Astrocyte of the hippocampus (primary cell): ENCODE measurements around the gene SNX8.
A peak's percentile ranks its signal among the peaks of the same experiment; 100 is the strongest.

Source experiments
- DNase-seq: peaks from one replicate; pipeline ENCODE4 v3.0.0; 2011; ENCODE audit warnings: low read depth, low spot score

Gene SNX8

DNA sequence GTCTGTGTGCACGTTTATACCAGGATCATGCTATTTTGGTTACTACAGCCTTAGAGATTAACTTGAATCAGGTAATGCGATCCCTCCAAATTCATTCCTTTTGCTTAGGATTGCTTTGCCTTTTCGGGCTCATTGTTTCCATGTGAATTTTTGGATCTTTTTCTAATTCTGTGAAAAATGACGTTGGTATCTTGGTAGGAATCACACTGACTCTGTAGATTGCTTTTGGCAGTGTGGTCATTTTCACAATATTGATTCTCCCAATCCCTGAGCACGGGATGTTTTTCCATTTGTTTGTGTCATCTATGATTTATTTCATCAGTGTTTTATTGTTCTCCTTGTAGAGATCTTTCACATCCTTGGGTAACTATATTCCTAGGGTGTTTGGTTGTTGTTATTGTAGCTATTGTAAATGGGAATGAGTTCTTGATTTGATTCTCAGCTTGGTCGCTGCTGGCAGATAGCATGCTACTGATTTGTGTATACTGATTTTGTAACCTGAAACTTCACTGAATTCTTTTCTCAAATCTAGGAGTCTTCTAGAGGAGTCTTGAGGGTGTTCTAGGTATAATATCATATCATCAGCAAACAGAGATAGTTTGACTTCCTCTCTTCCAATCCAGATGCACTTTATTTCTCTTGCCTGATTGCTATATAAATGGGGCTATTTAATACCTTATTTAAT is 18.2 kb downstream of the SNX8 start:
- no peak for DNase-seq

DNA sequence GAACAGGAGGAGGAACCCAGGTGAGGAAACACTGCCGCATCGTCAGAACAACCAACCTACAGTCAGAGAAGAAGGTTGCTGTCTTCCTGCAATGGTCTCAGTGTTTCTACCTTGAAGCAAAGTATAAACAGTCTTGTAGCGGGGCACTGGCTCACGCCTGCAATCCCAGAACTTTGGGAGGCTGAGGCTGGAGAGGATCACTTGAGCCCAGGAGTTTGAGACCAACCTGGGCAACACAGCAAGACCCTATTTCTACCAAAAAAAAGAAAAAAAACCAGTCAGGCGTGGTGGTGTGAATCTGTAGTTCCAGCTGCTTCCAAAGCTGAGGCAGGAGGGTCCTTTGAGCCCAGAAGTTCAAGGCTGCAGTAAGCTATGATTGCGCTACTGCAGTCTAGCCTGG is 23.4 kb downstream of the SNX8 start:
- DNase-seq, result no peak

DNA sequence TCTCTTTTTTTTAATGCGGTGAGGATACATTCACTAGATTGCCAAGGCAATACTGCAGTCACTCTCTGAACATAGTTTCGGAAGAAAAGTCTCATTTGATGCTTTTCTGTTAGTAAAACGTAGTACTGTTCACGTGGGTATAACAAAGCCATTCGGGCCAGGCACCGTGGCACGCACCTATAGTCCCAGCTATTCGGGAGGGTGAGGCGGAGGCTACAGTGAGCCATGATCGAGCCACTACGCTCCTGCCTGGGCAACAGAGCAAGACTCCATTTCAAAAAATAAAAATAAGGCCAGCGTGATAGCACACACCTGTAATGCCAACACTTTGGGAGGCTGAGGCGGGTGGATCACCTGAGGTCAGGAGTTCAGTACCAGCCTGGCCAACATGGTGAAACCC is 24.6 kb downstream of the SNX8 start:
- DNase-seq, result no peak

DNA sequence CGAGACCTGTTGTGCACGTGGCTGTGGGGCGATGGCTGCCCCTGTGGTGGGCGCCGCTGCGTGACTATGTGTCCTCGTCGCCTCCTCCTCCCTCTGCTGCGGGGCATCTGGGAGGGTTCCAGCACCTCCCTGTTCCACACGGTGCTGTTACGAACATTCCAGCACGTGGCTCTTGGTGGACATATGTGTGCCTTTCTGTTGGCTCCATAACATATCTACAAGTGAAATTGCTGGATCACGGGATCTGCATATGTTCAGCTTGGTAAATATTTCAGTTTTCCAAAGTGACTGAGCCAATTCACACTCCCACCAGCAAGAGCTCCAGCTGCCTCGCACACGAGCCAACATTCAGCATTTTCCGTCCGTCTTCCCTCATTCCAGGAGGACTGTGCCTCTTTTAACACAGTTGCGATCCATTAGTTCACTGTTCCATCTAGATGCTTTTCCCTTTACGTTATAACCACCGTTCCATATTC is 25.1 kb downstream of the SNX8 start:
- DNase-seq, result no peak

DNA sequence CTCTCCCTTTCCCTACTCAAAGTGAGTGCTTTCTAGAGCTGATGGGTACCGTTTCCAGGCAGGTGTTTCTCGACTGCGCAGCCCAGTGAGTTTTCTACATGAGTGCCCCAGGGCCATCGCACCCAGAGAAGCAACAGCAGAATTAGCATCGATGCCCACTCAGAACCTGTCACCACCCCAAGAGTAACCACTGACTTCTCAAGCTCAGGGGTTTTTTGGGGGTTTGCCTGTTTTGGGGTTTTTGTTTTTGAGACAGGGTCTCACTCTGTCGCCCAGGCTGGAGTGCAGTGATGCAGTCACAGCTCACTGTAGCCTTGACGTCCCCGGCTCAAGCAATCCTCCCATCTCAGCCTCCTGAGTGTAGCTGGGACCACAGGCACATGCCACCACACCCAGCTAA is 25.7 kb downstream of the SNX8 start:
- DNase-seq, result no peak

DNA sequence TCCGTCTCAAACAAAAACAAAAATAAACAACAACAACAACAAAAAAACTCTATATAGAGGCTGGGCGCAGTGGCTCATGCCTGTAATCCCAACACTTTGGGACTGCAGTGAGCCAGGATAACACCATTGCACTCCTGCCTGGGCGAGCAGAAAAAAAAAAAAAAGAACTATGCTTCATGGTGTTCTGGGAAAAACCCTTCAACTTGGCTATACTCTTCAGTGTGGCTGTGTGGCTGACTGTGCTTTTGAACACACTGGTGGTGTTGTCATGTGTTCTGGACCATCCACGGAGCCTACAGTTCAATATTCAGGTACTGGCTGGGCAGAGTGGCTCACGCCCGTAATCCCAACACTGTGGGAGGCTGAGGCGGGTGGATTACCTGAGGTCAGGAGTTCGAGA is 26.5 kb downstream of the SNX8 start:
- no peak for DNase-seq

DNA sequence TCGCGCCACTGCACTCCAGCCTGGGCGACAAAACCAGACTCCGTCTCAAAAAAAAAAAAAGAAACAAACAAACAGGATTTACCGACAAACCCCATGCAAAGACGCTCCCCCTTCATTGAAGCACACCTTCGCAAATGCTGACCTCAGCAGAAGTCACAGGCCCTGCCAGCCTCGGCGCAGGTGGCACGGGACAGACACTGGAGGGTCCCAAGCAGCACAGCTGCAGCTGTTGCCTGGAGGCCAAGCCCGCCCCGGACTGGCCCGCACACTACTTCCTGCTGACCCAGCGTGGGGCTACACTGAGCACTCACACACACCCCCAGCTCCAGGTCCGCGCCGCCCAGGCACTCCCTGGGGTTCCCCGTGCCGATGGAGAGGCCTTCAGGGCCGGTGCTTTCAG is 31.2 kb downstream of the SNX8 start:
- DNase-seq, result no peak

DNA sequence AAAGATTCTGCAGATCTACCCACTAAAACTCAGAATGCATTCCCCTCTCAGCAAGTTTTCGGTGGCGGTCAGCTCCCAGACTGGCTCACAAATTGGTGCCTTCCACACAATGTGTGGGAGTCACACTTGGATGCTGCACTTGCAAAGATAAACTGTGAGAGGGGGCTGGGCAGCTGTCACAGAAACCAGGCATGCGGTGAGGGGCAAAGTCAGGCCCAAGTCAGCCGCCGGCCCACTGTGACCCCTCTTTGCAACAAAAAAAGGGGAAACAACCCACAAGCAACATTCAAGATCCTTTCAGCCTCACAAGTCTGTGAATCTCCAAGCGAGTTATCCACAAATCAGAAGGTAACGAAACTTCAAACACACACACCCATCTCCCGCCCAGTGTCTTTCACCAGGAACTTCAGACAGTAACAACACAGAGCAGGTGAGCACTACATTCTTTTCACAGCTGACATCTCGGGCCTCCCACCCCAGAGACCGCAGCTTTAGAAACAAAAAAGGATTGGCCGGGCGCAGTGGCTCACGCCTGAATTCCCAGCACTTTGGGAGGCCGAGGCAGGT is 32.0 kb downstream of the SNX8 start:
- DNase-seq, result no peak

DNA sequence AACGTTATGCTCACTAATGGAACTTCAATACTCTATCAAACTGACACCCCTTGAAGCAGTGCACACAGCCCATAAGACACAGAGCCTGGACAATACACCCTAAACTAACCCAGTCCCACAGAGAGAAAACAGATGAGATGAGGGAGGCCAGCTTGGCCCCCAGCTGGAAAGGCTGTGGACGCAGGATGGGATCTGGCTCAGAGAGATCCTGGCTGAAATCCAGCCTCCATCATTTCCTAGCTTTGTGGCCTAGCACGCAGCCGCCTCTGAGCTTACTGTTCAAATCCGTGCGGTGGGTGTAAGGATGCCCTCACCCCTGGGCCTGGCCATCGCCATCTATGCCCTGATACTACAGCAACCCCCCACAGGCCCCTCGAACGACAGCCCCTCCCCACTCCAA is 32.7 kb downstream of the SNX8 start:
- DNase-seq, result peak; percentile 45

DNA sequence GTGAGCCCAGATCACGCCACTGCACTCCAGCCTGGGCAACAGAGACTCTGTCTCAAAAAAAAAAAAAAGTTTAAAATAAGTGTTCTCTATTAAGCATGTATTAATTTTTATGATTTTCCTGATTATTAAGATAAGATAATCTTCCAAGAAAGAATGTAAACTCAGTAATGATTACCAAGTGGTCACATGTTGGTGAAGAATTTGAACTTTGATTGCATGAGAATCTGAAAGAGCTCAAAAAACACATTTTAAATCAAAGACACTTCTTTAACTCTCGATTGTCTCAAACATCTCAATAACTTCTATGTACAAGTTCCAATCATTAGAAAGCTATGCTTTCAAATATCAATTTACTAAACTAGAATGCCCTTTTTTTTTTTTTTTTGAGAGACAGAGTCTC is 33.8 kb downstream of the SNX8 start:
- DNase-seq, result no peak

DNA sequence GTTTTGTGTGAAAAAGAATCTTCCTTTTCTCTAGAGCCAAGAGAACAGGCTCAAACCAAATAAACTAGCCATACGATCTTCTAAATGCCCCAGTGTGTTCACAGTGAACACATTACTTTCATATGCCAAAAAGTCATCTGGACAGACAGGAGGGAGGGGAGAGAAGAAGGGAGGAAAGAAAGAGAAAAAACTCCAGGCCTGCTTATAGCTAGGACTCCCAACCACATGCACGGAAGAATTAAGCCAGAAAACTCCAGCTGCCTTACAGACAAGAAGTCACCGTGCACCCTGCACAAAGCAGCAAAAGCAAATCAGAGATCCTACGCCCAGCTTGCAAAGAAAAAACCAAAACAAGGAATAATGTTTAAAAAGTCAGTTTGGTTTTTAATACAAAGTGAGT is 34.3 kb downstream of the SNX8 start:
- DNase-seq, result no peak

DNA sequence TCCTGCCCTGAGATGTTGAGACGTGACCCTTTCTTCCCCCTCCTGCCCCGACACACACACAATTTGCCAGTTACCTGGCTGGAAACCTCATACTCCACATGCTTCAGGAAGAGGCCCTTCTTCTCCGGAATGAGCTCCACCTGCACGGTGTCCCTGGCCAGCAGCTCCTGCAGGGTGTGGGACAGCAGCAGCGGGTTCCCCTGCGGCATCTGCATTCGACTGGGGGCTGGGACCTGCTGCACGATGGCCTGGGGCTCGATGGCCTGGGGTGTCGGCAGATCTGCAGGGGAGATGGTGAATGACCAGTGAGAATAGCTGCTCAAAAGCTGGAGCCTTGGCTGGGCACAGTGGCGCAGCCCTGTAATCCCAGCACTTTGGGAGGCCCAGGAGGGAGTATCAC is 36.2 kb downstream of the SNX8 start:
- DNase-seq, result no peak

DNA sequence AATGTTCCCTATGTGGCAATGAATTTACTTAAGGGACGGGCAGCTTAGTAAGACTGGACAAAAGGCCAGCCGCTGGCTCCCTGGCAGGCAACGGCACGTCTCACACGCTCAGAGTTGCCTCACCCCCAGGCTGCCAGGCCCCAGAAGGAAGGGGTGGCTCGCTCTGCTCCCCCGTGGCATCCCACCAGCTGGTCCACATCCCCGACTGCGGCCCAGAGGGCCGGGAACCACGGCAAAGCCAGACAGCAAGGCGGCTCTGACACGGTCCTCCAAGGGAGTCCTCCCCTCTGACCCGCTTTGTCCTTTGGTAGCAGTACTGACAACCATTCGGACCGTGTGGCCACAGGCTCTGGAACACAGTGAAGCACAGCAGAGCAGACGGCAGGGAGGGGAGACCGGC is 38.1 kb downstream of the SNX8 start:
- no peak for DNase-seq

DNA sequence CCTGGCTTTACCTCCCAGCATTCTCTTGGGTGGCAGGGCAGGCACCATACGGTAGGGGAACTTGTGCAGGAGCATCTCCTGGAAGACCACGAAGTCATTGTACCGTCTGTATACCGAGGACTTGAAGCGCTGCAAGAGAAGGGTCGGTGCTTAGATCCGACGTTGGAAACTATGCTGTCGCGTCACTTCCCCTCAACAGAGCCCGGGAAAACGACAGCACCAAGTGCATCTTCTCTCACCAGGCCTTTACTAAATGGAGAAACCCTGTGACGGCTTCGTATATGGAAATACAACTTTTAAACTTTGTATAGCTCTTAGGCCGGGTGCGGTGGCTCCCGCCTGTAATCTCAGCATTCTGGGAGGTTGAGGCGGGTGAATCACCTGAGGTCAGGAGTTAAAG is 39.1 kb downstream of the SNX8 start:
- DNase-seq, result no peak

DNA sequence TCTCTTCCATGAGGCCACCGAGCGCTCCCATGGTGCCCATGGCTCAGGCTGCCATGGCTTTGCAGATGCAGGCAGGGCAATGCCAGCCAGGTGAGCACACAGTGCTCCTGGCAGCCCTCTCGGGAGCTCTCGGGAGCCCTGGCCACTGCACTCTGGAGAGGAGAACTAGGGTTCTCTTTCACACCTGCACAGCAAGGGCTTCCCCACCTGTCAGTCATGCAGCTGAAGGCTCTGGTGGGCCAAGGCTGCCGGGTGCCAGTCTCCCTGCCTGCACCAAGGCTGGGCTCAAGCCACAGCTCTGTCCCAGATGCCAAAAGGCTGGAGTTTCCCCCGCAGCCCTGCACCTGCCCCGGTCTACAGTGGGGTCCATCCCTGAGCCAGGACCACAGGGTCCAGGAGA is 39.6 kb downstream of the SNX8 start:
- DNase-seq, result no peak

DNA sequence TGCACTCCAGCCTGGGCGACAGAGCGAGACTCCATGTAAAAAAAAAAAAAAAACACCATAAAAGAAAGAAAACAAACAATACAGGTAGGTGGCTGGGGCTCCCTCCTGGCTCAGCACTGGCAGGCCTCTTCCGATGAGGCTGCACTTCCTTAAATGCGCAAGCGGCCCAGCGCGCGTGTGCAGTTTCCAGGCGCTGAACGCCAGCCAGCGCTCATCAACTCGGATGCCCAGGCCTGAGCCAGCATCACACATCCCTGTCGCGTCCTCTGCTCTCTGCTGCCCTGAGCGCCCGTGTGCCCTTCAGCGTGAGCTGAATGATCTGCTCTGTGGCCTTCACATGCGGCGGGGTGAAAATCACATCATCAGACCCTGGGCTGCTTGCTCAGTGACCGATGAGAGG is 40.4 kb downstream of the SNX8 start:
- no peak for DNase-seq

DNA sequence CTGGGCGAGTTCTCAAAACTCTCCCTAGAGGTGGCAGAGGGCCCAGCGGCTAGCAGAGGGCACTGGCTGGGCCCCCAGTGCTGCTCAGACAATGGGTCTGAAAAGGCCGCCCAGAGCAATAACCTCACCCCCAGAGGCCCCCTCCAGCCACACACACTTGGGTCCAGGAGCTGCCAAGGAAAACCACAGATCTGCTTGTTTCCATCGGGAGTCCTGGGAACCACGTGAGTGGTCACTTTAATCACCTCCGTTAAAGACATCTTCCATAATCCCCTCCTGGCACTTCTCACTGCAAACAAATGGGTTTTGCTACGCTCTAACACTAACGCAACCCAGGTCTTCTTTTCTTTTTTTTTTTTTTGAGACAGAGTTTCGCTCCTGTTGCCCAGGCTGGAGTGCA is 42.2 kb downstream of the SNX8 start:
- peak; percentile 40 for DNase-seq

DNA sequence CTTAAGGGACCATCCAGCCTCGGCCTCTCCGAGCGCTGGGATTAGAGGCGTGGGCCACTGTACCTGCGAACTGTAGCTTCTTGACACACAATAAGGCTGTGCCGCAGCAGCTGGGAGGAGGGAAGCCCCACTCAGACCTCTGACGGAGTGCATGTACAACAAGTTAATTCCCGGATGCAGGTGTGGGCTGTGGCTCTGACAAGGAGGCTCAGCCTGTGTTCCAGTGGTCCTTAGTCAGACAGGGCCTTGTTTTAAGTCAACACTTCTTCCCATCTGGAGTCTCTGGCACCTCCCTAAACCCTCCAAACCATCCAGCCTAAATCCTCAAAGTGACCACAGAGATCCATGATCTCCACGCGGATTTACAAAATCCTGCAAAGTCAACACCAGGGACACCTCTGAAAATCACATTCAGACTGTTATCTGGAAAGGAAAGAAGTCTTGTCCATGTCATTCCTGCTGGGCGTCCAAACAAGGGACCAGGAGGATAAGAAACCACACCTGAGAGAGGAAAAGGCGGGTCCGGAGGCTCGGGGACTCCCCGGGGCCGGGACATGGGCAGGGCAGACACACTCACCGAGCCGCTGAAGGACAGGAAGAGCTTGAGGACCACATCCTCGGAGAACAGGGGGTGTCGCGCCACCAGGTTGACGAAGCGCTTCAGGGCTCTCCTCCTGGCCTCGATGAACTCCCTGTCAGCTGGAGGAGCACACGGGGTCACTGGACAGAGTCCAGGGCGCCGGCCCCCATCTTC is 42.8 kb downstream of the SNX8 start:
- no peak for DNase-seq

DNA sequence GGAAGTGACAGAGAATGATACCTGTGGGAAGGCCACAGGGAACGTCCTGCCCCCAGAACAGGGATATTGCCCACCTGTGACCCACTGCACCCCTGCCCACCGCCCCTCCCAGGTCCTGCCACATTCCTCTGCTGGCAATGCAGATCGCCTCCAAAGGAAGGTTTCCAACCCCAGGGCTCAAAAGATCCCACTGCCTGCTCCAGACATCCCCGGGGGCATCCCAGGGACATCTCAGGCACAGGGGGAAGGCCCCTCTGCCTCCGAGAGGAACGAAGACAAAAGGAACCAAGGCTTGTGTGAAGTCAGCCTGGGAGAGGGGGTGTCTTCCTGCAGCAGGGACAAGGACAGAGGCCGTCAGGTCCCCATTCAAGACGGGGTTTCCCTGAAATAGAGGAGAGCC is 43.7 kb downstream of the SNX8 start:
- no peak for DNase-seq

DNA sequence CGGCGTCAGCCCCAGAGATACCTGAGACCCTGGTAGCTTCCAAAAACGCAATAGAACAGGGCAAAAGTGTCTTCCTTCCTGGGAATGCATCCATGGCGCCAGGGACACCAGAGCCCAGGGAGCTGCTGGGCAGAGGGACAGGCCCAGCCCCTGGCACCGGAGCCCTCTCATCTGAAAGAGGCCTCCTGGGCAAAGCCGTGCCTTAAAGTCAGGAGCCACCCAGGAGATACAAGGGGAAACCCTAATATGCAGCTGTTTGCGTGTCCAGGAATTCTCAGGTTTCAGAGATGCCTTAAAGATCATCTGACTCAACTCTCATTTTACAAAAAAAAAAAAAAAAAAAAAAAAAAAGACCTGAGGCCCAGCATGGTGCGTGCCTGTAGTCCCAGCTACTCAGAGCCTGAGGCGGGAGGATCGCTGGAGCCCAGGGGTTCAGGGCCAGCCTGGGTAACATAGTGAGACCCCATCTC is 44.2 kb downstream of the SNX8 start:
- no peak for DNase-seq

DNA sequence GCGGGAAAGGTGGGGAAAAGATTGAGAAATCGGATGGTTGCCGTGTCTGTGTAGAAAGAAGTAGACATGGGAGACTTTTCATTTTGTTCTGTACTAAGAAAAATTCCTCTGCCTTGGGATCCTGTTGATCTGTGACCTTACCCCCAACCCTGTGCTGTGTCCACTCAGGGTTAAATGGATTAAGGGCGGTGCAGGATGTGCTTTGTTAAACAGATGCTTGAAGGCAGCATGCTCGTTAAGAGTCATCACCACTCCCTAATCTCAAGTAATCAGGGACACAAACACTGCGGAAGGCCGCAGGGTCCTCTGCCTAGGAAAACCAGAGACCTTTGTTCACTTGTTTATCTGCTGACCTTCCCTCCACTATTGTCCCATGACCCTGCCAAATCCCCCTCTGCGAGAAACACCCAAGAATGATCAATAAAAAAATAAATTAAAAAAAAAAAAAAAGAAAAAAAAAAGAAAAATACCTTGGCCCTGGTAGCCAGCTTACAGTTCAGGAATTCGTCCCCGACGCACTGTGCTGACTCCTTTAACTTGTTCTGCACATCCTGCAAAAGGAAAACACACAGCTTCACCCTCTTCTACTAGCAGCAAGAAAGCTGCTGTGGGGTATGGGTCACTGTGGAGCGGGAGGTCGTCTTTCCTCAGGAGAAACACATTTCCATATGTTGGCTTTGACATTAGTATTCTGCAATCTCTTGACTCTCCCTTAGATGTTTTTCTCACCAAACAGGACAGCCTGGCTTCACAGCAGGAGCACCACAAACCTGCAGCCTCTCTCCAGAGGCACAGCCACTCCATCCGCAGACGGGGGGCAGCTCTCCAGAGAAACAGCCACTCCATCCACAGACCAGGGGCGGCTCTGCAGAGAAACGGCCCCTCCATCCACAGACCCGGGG is 44.9 kb downstream of the SNX8 start:
- DNase-seq, result peak; percentile 33

DNA sequence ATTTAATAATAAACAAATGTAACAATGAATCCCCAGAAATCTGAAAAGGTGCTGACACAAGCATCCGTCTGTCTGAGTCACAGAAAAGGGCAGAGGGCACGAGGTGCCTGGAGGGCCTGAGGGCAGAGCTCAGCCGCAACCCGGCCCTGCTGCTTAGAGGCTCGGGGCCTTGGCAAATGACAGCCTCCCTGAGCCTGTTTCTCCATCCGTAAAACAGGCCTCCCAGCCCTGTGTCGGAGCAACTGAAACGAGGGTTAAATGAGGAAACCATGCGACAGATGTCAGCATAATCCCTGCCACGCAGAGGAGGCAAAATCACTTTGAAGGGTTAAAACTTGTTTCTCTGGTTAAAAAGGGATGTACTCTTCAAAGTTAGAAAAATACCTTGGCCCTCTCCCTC is 47.3 kb downstream of the SNX8 start:
- DNase-seq, result no peak
